ENCODE data around the gene OSBPL5.

OSBPL5 gene

GRCh38 chr11:3049430-3050243, 115.5 kb downstream of the OSBPL5 start:
- peak; percentile 68 for DNase-seq

- no peak for DNase-seq
Measured at GRCh38 chr11:3047637-3048036, 117.5 kb downstream of the OSBPL5 start.

GRCh38 chr11:3046641-3047040, 118.5 kb downstream of the OSBPL5 start:
- DNase-seq, result no peak

- no peak for DNase-seq
Measured at GRCh38 chr11:3046190-3046589, 118.9 kb downstream of the OSBPL5 start.

- DNase-seq, result no peak
Measured at GRCh38 chr11:3044915-3045314, 120.2 kb downstream of the OSBPL5 start.

- DNase-seq, result no peak
Measured at GRCh38 chr11:3044004-3044403, 121.1 kb downstream of the OSBPL5 start.

- DNase-seq, result no peak
Measured at GRCh38 chr11:3043315-3043871, 121.7 kb downstream of the OSBPL5 start.

GRCh38 chr11:3042496-3043314, 122.4 kb downstream of the OSBPL5 start:
- DNase-seq, result no peak

GRCh38 chr11:3041699-3042441, 123.2 kb downstream of the OSBPL5 start:
- no peak for DNase-seq

- no peak for DNase-seq
Measured at GRCh38 chr11:3040881-3041280, 124.2 kb downstream of the OSBPL5 start.

- DNase-seq, result no peak
Measured at GRCh38 chr11:3037945-3038271, 127.2 kb downstream of the OSBPL5 start.

Measured in stimulated activated CD4-positive, alpha-beta T cell treated with anti-CD3 and anti-CD28 coated beads, Interleukin-15, amount 100 ng/mL, for 24 hours (primary cell).